Breast epithelium (tissue), 4 donors: ENCODE results near the gene HERC2. TPM values are rescaled to one million over a fixed set of nuclear protein-coding genes. Genes with fewer than 3 reads are reported as not detected.

Experiments used
- DNase-seq, 2 donors: peaks; one replicate each; pipeline ENCODE4 v3.0.0-alpha.2; 2019; ENCODE audit warnings: low spot score in 2 of 2
- H3K27ac ChIP-seq, 2 donors: fragments of 200-600 bp; sonication (generic) in 1 of 2; one replicate each; pipeline ENCODE4 v1.5.1; 2016 to 2019; ENCODE audit warnings: mild to moderate bottlenecking in 1 of 2
- H3K27me3 ChIP-seq, 2 donors: fragments of 200-600 bp; sonication (generic) in 1 of 2; one replicate each; pipeline versions ENCODE4 v1.5.1 to v1.6.0; 2017 to 2019; ENCODE audit warnings: control low read depth in 1 of 2, mild to moderate bottlenecking in 1 of 2
- H3K36me3 ChIP-seq: fragments of 200-600 bp; one replicate; pipeline ENCODE4 v1.5.1; 2019
- H3K4me1 ChIP-seq, 2 donors: fragments of 200-600 bp; sonication (generic); one replicate each; pipeline ENCODE4 v1.5.1; 2016 to 2019; ENCODE audit warnings: control low read depth in 1 of 2
- H3K4me3 ChIP-seq, 3 donors: fragments of 200-600 bp; sonication (generic); 1 replicate in 2 of 3; 2 replicates in 1 of 3; pipeline ENCODE4 v1.5.1; 2016 to 2019; ENCODE audit warnings: mild to moderate bottlenecking in 3 of 3, moderate library complexity in 2 of 3
- H3K9me3 ChIP-seq, 2 donors: fragments of 200-600 bp; sonication (generic) in 1 of 2; one replicate each; pipeline ENCODE4 v1.5.1; 2016 to 2019; ENCODE audit warnings: control low read depth in 1 of 2
- POLR2A ChIP-seq: fragments of 450-650 bp; IDR thresholded peaks from one replicate; pipeline ENCODE4 v1.6.1; 2016; ENCODE audit warnings: antibody characterized with exemption, mild to moderate bottlenecking, moderate library complexity
- POLR2AphosphoS5 ChIP-seq, 3 donors: sonication (generic); formaldehyde crosslinking; IDR thresholded peaks; one replicate each; pipeline ENCODE4 v1.6.1; 2017; ENCODE audit warnings: antibody characterized with exemption in 3 of 3
- intact Hi-C: fragments of 100-400 bp; cut with DNase I; formaldehyde crosslinking; loops from one replicate; pipeline ENCODE4 v1.15.1; 2023; ENCODE audit warnings: low total_unique reads
- total RNA-seq, 3 donors: library from RNA; depleted of rRNA; stranded (reverse); fragments of >200 nt; gene quantifications; one replicate each; pipeline ENCODE4 v1.1.0, GENCODE V29; 2016
- TF ChIP-seq, protein P1 (sequence below), 3 donors: fragments of 450-650 bp; IDR thresholded peaks; one replicate each; pipeline ENCODE4 v1.5.1; 2016 to 2017; ENCODE audit warnings: antibody characterized with exemption in 3 of 3, mild to moderate bottlenecking in 3 of 3, moderate library complexity in 3 of 3

The HERC2 gene
- total RNA-seq, 3 donors from 2014 or later, result 46.2 to 55.8 (median 51.1) TPM

- Histone ChIP-seq H3K36me3 (no peaks in the 10 kb centered on the region), H3K27me3 (no peaks in the 10 kb centered on the region), H3K4me3 (no peak overlapping the region), H3K4me1 (no peaks in the 10 kb centered on the region), H3K9me3 (peaks cover 0 to 7% of the 10 kb centered on the region in 2 donors), H3K27ac (no peak overlapping the region)
- TF ChIP-seq POLR2AphosphoS5 (IDR thresholded peaks at IDR 0.05) (no peak), POLR2A (no peak)
- TF ChIP-seq, protein P1, sequence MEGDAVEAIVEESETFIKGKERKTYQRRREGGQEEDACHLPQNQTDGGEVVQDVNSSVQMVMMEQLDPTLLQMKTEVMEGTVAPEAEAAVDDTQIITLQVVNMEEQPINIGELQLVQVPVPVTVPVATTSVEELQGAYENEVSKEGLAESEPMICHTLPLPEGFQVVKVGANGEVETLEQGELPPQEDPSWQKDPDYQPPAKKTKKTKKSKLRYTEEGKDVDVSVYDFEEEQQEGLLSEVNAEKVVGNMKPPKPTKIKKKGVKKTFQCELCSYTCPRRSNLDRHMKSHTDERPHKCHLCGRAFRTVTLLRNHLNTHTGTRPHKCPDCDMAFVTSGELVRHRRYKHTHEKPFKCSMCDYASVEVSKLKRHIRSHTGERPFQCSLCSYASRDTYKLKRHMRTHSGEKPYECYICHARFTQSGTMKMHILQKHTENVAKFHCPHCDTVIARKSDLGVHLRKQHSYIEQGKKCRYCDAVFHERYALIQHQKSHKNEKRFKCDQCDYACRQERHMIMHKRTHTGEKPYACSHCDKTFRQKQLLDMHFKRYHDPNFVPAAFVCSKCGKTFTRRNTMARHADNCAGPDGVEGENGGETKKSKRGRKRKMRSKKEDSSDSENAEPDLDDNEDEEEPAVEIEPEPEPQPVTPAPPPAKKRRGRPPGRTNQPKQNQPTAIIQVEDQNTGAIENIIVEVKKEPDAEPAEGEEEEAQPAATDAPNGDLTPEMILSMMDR (IDR thresholded peaks at IDR 0.05), result no peak
- no peak for DNase-seq
- intact Hi-C loops, result no loop called here
These were observed 242.5 kb downstream of the HERC2 start for GRCh38 chr15:28079313-28079969.

DNA sequence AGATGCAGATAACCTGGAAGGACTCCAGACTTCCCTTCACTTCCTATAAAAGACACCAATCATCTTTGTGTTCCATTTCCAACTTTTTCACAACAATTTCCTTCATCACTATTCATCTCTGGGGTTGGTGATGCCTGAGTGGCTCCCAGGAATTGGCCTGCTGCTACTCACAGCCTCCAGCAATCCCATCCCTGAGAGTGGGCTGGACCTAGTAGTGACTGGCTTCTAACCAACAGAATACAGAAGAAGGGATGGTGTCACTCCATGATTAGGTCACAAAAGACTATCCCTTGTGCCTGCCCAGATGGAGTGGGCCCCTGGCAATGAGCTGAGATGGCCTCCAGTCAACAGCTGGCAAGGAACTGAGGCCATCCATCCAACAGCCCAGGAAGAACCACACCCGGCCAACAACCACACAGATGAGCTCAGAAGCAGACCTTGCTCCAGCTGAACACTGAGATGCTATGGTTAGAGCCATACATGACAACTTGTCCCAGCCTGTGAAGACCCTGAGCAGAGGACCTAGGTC is 243.7 kb downstream of the HERC2 start:
- no peaks in the 10 kb centered on the region for H3K4me1 ChIP-seq
- no peaks in the 10 kb centered on the region for H3K27me3 ChIP-seq
- H3K27ac ChIP-seq, result no peak overlapping the region
- H3K36me3 ChIP-seq, result no peaks in the 10 kb centered on the region
- TF ChIP-seq, protein P1 (IDR thresholded peaks at IDR 0.05), result no peak
- TF ChIP-seq POLR2AphosphoS5 (IDR thresholded peaks at IDR 0.05) (no peak), POLR2A (no peak)
- intact Hi-C loops, result no loop called here
- no peak for DNase-seq
- H3K9me3 ChIP-seq, result peaks cover 0 to 3% of the 10 kb centered on the region in 2 donors
- H3K4me3 ChIP-seq, result no peak overlapping the region

- no peak for DNase-seq
- Histone ChIP-seq H3K36me3 (no peaks in the 10 kb centered on the region), H3K27me3 (no peaks in the 10 kb centered on the region), H3K9me3 (no peaks in the 10 kb centered on the region), H3K4me1 (no peaks in the 10 kb centered on the region), H3K27ac (no peak overlapping the region), H3K4me3 (no peak overlapping the region)
- intact Hi-C loops, result no loop called here
- TF ChIP-seq, protein P1 (IDR thresholded peaks at IDR 0.05), result no peak
- TF ChIP-seq POLR2AphosphoS5 (IDR thresholded peaks at IDR 0.05) (no peak), POLR2A (no peak)
These were observed 246.4 kb downstream of the HERC2 start for GRCh38 chr15:28075573-28075972.

DNA sequence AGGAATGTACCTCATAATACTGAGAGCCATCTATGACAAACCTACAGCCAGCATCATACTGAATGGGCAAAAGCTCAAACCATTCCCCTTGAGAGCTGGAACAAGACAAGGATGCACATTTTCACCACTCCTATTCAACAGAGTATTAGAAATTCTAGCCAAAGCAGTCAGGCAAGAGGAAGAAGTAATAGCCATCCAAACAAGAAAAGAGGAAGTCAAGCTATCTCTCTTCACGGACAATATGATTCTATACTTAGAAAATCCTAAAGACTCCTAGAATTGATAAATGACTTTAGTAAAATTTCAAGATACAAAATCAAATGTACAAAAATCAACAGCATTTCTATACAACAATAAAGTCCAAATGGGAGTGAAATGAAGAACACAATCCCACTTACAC is 253.0 kb downstream of the HERC2 start:
- Histone ChIP-seq H3K36me3 (no peaks in the 10 kb centered on the region), H3K4me1 (no peaks in the 10 kb centered on the region), H3K27me3 (no peaks in the 10 kb centered on the region), H3K27ac (no peak overlapping the region), H3K9me3 (no peaks in the 10 kb centered on the region), H3K4me3 (no peak overlapping the region)
- no peak for DNase-seq
- TF ChIP-seq POLR2AphosphoS5 (IDR thresholded peaks at IDR 0.05) (no peak), POLR2A (no peak)
- TF ChIP-seq, protein P1 (IDR thresholded peaks at IDR 0.05), result no peak
- intact Hi-C loops, result no loop called here

GRCh38 chr15:28066231-28066630 is 255.7 kb downstream of the HERC2 start:
- H3K27ac ChIP-seq, result no peak overlapping the region
- intact Hi-C loops, result no loop called here
- no peak overlapping the region for H3K4me3 ChIP-seq
- no peak for DNase-seq
- TF ChIP-seq, protein P1 (IDR thresholded peaks at IDR 0.05), result no peak
- TF ChIP-seq POLR2A (no peak), POLR2AphosphoS5 (IDR thresholded peaks at IDR 0.05) (no peak)
- no peaks in the 10 kb centered on the region for H3K36me3 ChIP-seq
- H3K27me3 ChIP-seq, result no peaks in the 10 kb centered on the region
- peaks cover 2 to 11% of the 10 kb centered on the region in 2 donors for H3K9me3 ChIP-seq
- no peaks in the 10 kb centered on the region for H3K4me1 ChIP-seq
